Activated CD8-positive, alpha-beta T cell treated with anti-CD3 and anti-CD28 coated beads for 36 hours (primary cell): Measurements from ENCODE around the gene SLC1A4. TPM values are rescaled to one million over a fixed set of nuclear protein-coding genes. Genes with fewer than 3 reads are reported as not detected.

Source experiments
- ATAC-seq: fragments of 200-7000 bp; cut with Tn5 transposase; one replicate; pipeline ENCODE4 v1.10.0; 2021; ENCODE audit warnings: mild to moderate bottlenecking, moderate library complexity
- CTCF ChIA-PET: fragments of 350-600 bp; sonication (Branson Sonifier 250); formaldehyde crosslinking; loops from one replicate; lab custom pipeline; 2021; ENCODE audit warnings: antibody characterized with exemption; lab: Charles Lee
- POLR2A ChIA-PET: fragments of 350-600 bp; sonication (Branson Sonifier 250); formaldehyde crosslinking; loops from one replicate; lab custom pipeline; 2021; ENCODE audit warnings: antibody characterized with exemption; lab: Charles Lee
- DNase-seq: peaks from one replicate; pipeline ENCODE4 v3.0.0-alpha.2; 2020
- H3K27ac Mint-ChIP-seq: one replicate; pipeline ENCODE4 v1.8.0; 2021; ENCODE audit warnings: mild to moderate bottlenecking, mixed read lengths
- H3K27me3 Mint-ChIP-seq: one replicate; pipeline ENCODE4 v1.8.0; 2021; ENCODE audit warnings: mixed read lengths
- H3K36me3 Mint-ChIP-seq: one replicate; pipeline ENCODE4 v1.8.0; 2021; ENCODE audit warnings: low read depth, mixed read lengths
- H3K4me1 Mint-ChIP-seq: one replicate; pipeline ENCODE4 v1.8.0; 2021; ENCODE audit warnings: low read depth, mixed read lengths
- H3K4me3 Mint-ChIP-seq: one replicate; pipeline ENCODE4 v1.8.0; 2021; ENCODE audit warnings: mild to moderate bottlenecking, moderate library complexity, mixed read lengths
- H3K9me3 Mint-ChIP-seq: one replicate; pipeline ENCODE4 v1.8.0; 2021; ENCODE audit warnings: mixed read lengths
- CTCF ChIP-seq: fragments of 200-600 bp; IDR thresholded peaks from one replicate; pipeline ENCODE4 v1.8.0; 2022; ENCODE audit warnings: antibody characterized with exemption, mild to moderate bottlenecking
- intact Hi-C: fragments of 100-400 bp; cut with micrococcal nuclease; formaldehyde crosslinking; loops from one replicate; pipeline ENCODE4 v1.10.0; 2022
- total RNA-seq, 2 experiments: library from RNA; stranded (reverse); gene quantifications; one replicate each; pipeline ENCODE4 v1.2.3, GENCODE V29; 2021

SLC1A4 gene
- total RNA-seq, result 10 to 100 TPM; 14.6 to 14.9 TPM

GRCh38 chr2:64989126-64989981, at the start of gene SLC1A4:
Gene SLC1A4, plus strand, starts transcription at chr2:64989399. Its CDS starts 245 bp downstream, at chr2:64989644.
- CTCF ChIA-PET, result interaction anchor here (0.9 to 2.0 kb wide), 6 partner anchors 10 to 466 kb away, joined by 3 to 11 read pairs (median 4); no protein-coding TSS in a partner anchor
- H3K36me3 Mint-ChIP-seq, result peaks cover 28% of the 10 kb centered on the region
- ATAC-seq, result peak; percentile 92
- peaks cover 47% of the 10 kb centered on the region for H3K4me1 Mint-ChIP-seq
- intact Hi-C loops, result loop anchor here (5.0 kb wide), 3 partner anchors 42 to 72 kb away; no protein-coding TSS in a partner anchor
- peak; percentile 88 for DNase-seq
- POLR2A ChIA-PET, result interaction anchor here (1.0 to 1.6 kb wide), 3 partner anchors 66 to 693 kb away, joined by 3 to 5 read pairs (median 4); no protein-coding TSS in a partner anchor
- no peak for TF ChIP-seq CTCF
- peaks cover 10% of the 10 kb centered on the region for H3K27me3 Mint-ChIP-seq
- H3K27ac Mint-ChIP-seq, result peak within 1 kb of the TSS; percentile 75
- H3K9me3 Mint-ChIP-seq, result no peaks in the 10 kb centered on the region
- H3K4me3 Mint-ChIP-seq, result peak within 1 kb of the TSS; percentile 88

- Mint-ChIP-seq H3K4me3 (no peak overlapping the region), H3K9me3 (peaks cover under 1% of the 10 kb centered on the region), H3K27ac (no peak overlapping the region), H3K4me1 (peaks cover 20% of the 10 kb centered on the region), H3K36me3 (no peaks in the 10 kb centered on the region), H3K27me3 (peaks cover 3% of the 10 kb centered on the region)
- ChIA-PET CTCF (interaction anchor here (1.3 kb wide), 1 partner anchor 23 kb away, joined by 3 read pairs; no protein-coding TSS in a partner anchor), POLR2A (interaction anchor here (0.7 kb wide), 1 partner anchor 37 kb away, joined by 3 read pairs; no protein-coding TSS in a partner anchor)
- no peak for DNase-seq
- ATAC-seq, result no peak
- no peak for TF ChIP-seq CTCF
- intact Hi-C loops, result no loop called here
These were observed 48.1 kb upstream of the SLC1A4 start for GRCh38 chr2:64941143-64941542.

GRCh38 chr2:64941801-64942200, 47.4 kb upstream of the SLC1A4 start:
- Mint-ChIP-seq H3K27ac (no peak overlapping the region), H3K9me3 (no peaks in the 10 kb centered on the region), H3K4me1 (peaks cover 26% of the 10 kb centered on the region), H3K4me3 (no peak overlapping the region), H3K36me3 (peaks cover 2% of the 10 kb centered on the region), H3K27me3 (peaks cover 3% of the 10 kb centered on the region)
- POLR2A ChIA-PET, result interaction anchor here (0.7 to 0.8 kb wide), 2 partner anchors 20 to 36 kb away, joined by 3 read pairs; no protein-coding TSS in a partner anchor
- intact Hi-C loops, result no loop called here
- ATAC-seq (no peak), DNase-seq (no peak)
- CTCF ChIA-PET, result interaction anchor here (0.9 to 1.3 kb wide), 3 partner anchors 22 to 47 kb away, joined by 3 to 4 read pairs (median 3); partner anchors contain the start of gene SLC1A4
- TF ChIP-seq CTCF, result no peak

- Mint-ChIP-seq H3K27ac (no peak overlapping the region), H3K4me1 (peaks cover 35% of the 10 kb centered on the region), H3K27me3 (peaks cover 3% of the 10 kb centered on the region), H3K36me3 (peaks cover 2% of the 10 kb centered on the region), H3K9me3 (no peaks in the 10 kb centered on the region), H3K4me3 (no peak overlapping the region)
- TF ChIP-seq CTCF, result no peak
- DNase-seq, result no peak
- no peak for ATAC-seq
- ChIA-PET CTCF (interaction anchor here (0.9 to 1.3 kb wide), 3 partner anchors 25 to 47 kb away, joined by 3 to 4 read pairs (median 3); partner anchors contain the start of gene SLC1A4), POLR2A (interaction anchor here (0.8 kb wide), 1 partner anchor 21 kb away, joined by 3 read pairs; no protein-coding TSS in a partner anchor)
- intact Hi-C loops, result no loop called here
These were observed 46.5 kb upstream of the SLC1A4 start for GRCh38 chr2:64942693-64943092.
